GM10266 (cell line): Measurements from ENCODE around the gene SCYL1.

Experiments used
- DNase-seq: peaks from one replicate; pipeline ENCODE4 v3.0.0; 2012; ENCODE audit errors: extremely low spot score
- CTCF ChIP-seq: IDR thresholded peaks from 2 replicates; pipeline ENCODE4 v1.5.1; 2012; ENCODE audit warnings: mild to moderate bottlenecking, low read depth; ENCODE audit not compliant: control insufficient read depth, insufficient read depth; ENCODE audit errors: missing control alignments

The SCYL1 gene

GRCh38 chr11:65575568-65576231 is 50.8 kb downstream of the SCYL1 start, which contains the start of gene EHBP1L1:
EHBP1L1 (plus strand) TSS chr11:65576053; CDS start chr11:65576303, 250 bp downstream.
- TF ChIP-seq CTCF: no peak
- DNase-seq: peak; percentile 95

GRCh38 chr11:65576232-65576866 is 51.5 kb downstream of the SCYL1 start:
- TF ChIP-seq CTCF: no peak
- DNase-seq: no peak

- DNase-seq: no peak
- TF ChIP-seq CTCF: no peak
Measured at GRCh38 chr11:65576867-65577755, 52.2 kb downstream of the SCYL1 start.

GRCh38 chr11:65577756-65578109 is 52.9 kb downstream of the SCYL1 start:
- DNase-seq: no peak
- TF ChIP-seq CTCF: no peak

GRCh38 chr11:65578134-65578533 is 53.3 kb downstream of the SCYL1 start:
- TF ChIP-seq CTCF: no peak
- DNase-seq: no peak

GRCh38 chr11:65578667-65579066 is 53.8 kb downstream of the SCYL1 start:
- no peak for TF ChIP-seq CTCF
- DNase-seq: no peak
